OCI-LY7 (cell line): ENCODE data around the gene OPCML. TPM values are rescaled to one million over a fixed set of nuclear protein-coding genes. Genes with fewer than 3 reads are reported as not detected.

Experiments used
- BruUV-seq: library from RNA; stranded (reverse); fragments of 400-500 nt; replicated peaks from 2 replicates; lab custom pipeline; 2021; lab: Mats Ljungman, UMichigan
- CTCF ChIA-PET: fragments of 300-600 bp; sonication (Branson Sonifier 250); formaldehyde crosslinking; loops from one replicate; lab custom pipeline; 2022; ENCODE audit warnings: antibody characterized with exemption; ENCODE audit not compliant: unreplicated experiment; lab: Charles Lee
- POLR2A ChIA-PET: fragments of 300-600 bp; sonication (Branson Sonifier 250); formaldehyde crosslinking; loops from one replicate; lab custom pipeline; 2022; ENCODE audit warnings: antibody characterized with exemption; lab: Charles Lee
- DNase-seq: peaks from one replicate; pipeline ENCODE4 v3.0.0-alpha.2; 2015; ENCODE audit warnings: low spot score
- H2AFZ ChIP-seq: fragments of 200-600 bp; sonication (generic), shearing (Covaris generic); 2 replicates; pipeline ENCODE4 v1.6.1; 2014; ENCODE audit warnings: mild to moderate bottlenecking, antibody characterized with exemption, low read length, moderate library complexity
- H3K27ac ChIP-seq: fragments of 200-600 bp; sonication (generic); 2 replicates; pipeline ENCODE4 v1.5.1; 2014; ENCODE audit warnings: mixed run types, low read depth, mild to moderate bottlenecking, moderate library complexity, low read length, inconsistent platforms; ENCODE audit not compliant: poor library complexity, severe bottlenecking
- H3K36me3 ChIP-seq: fragments of 200-600 bp; sonication (generic); 2 replicates; pipeline ENCODE4 v1.6.1; 2014; ENCODE audit warnings: mild to moderate bottlenecking, antibody characterized with exemption, low read length, moderate library complexity, mixed read lengths; ENCODE audit not compliant: insufficient read depth
- H3K4me1 ChIP-seq: fragments of 200-600 bp; sonication (generic); 2 replicates; pipeline ENCODE4 v1.5.1; 2014; ENCODE audit warnings: mild to moderate bottlenecking, low read length; ENCODE audit not compliant: insufficient read depth, poor library complexity, severe bottlenecking
- H3K4me2 ChIP-seq: fragments of 200-600 bp; sonication (generic); 2 replicates; pipeline ENCODE4 v1.6.1; 2014; ENCODE audit warnings: mild to moderate bottlenecking, low read length
- H3K4me3 ChIP-seq: fragments of 200-600 bp; sonication (generic); 2 replicates; pipeline ENCODE4 v1.5.1; 2014; ENCODE audit warnings: mild to moderate bottlenecking, low read depth, low read length; ENCODE audit not compliant: poor library complexity, severe bottlenecking
- H3K79me2 ChIP-seq: fragments of 200-600 bp; sonication (generic); 2 replicates; pipeline ENCODE4 v1.6.1; 2016; ENCODE audit warnings: low read depth, mild to moderate bottlenecking, low read length, moderate library complexity, mixed read lengths; ENCODE audit not compliant: insufficient read depth
- H3K9me2 ChIP-seq: fragments of 200-600 bp; sonication (generic); 2 replicates; pipeline ENCODE4 v1.6.1; 2016; ENCODE audit warnings: mild to moderate bottlenecking, low read length, mixed read lengths; ENCODE audit not compliant: insufficient read depth
- H3K9me3 ChIP-seq: fragments of 200-600 bp; sonication (generic); 2 replicates; pipeline ENCODE4 v1.6.1; 2014; ENCODE audit warnings: mild to moderate bottlenecking, mixed run types, low read length, mixed read lengths
- H4K20me1 ChIP-seq: fragments of 200-600 bp; sonication (generic); 2 replicates; pipeline ENCODE4 v1.6.1; 2014; ENCODE audit warnings: mild to moderate bottlenecking, antibody characterized with exemption, low read length, moderate library complexity, mixed read lengths; ENCODE audit not compliant: insufficient read depth
- CTCF ChIP-seq: fragments of 200-600 bp; sonication (generic); conservative IDR thresholded peaks from 2 replicates; pipeline ENCODE4 v1.5.1; 2014; ENCODE audit warnings: mild to moderate bottlenecking, antibody characterized with exemption, low read length, moderate library complexity, mixed read lengths
- EZH2phosphoT487 ChIP-seq: fragments of 200-600 bp; sonication (generic); IDR thresholded peaks from 2 replicates; pipeline ENCODE4 v1.6.1; 2018; ENCODE audit warnings: low read depth, borderline replicate concordance, mild to moderate bottlenecking, mixed run types, antibody characterized with exemption, low read length, moderate library complexity, mixed read lengths
- intact Hi-C: fragments of 100-400 bp; cut with micrococcal nuclease; formaldehyde crosslinking; loops from one replicate; pipeline ENCODE4 v1.10.0; 2022; ENCODE audit not compliant: unreplicated experiment
- total RNA-seq, 2 experiments: library from RNA; depleted of rRNA in 1 of 2; stranded (reverse); fragments of >200 nt in 1 of 2; shearing (Covaris generic) in 1 of 2; gene quantifications; 2 replicates each; pipeline ENCODE4 v1.2.3, GENCODE V29; 2014 to 2022

The OPCML gene
- total RNA-seq, 2 experiments from 2014 or later, result not detected

GRCh38 chr11:133408936-133409335 lies 123.4 kb downstream of the OPCML start:
- BruUV-seq, result no TSS peak
- Histone ChIP-seq H3K4me3 (no peak overlapping the region), H3K27ac (no peak overlapping the region), H3K9me2 (no peaks in the 10 kb centered on the region), H3K9me3 (no peaks in the 10 kb centered on the region), H2AFZ (no peak overlapping the region), H3K4me1 (no peaks in the 10 kb centered on the region), H3K79me2 (no peaks in the 10 kb centered on the region), H3K4me2 (no peak overlapping the region), H3K36me3 (no peaks in the 10 kb centered on the region), H4K20me1 (no peaks in the 10 kb centered on the region)
- no peak for TF ChIP-seq EZH2phosphoT487
- TF ChIP-seq CTCF, result no peak
- CTCF ChIA-PET, result no interaction called here
- POLR2A ChIA-PET, result no interaction called here
- intact Hi-C loops, result no loop called here
- DNase-seq, result no peak

- Histone ChIP-seq H3K9me2 (no peaks in the 10 kb centered on the region), H3K4me3 (no peak overlapping the region), H4K20me1 (no peaks in the 10 kb centered on the region), H3K79me2 (no peaks in the 10 kb centered on the region), H3K4me2 (no peak overlapping the region), H3K9me3 (no peaks in the 10 kb centered on the region), H3K36me3 (no peaks in the 10 kb centered on the region), H3K4me1 (no peaks in the 10 kb centered on the region), H2AFZ (no peak overlapping the region), H3K27ac (no peak overlapping the region)
- ChIA-PET CTCF (no interaction called here), POLR2A (no interaction called here)
- BruUV-seq, result no TSS peak
- intact Hi-C loops, result no loop called here
- no peak for TF ChIP-seq EZH2phosphoT487
- TF ChIP-seq CTCF, result no peak
- DNase-seq, result no peak
These were observed 123.9 kb downstream of the OPCML start for GRCh38 chr11:133408402-133408801.

GRCh38 chr11:133406489-133406888 lies 125.8 kb downstream of the OPCML start:
- H3K36me3 ChIP-seq, result no peaks in the 10 kb centered on the region
- no peaks in the 10 kb centered on the region for H4K20me1 ChIP-seq
- TF ChIP-seq EZH2phosphoT487 (no peak), CTCF (no peak)
- no peaks in the 10 kb centered on the region for H3K9me2 ChIP-seq
- no peaks in the 10 kb centered on the region for H3K9me3 ChIP-seq
- POLR2A ChIA-PET, result no interaction called here
- no peaks in the 10 kb centered on the region for H3K4me1 ChIP-seq
- CTCF ChIA-PET, result no interaction called here
- no peak overlapping the region for H3K27ac ChIP-seq
- BruUV-seq, result no TSS peak
- DNase-seq, result no peak
- intact Hi-C loops, result no loop called here
- no peak overlapping the region for H3K4me2 ChIP-seq
- H3K79me2 ChIP-seq, result no peaks in the 10 kb centered on the region
- H2AFZ ChIP-seq, result no peak overlapping the region
- no peak overlapping the region for H3K4me3 ChIP-seq
